SU-DHL-6 (cell line): ENCODE results near the gene ZAR1L.

Experiments used
- EZH2phosphoT487 ChIP-seq: fragments of 200-600 bp; sonication (generic), shearing (Covaris generic); conservative IDR thresholded peaks from 2 replicates; pipeline ENCODE4 v1.6.1; 2018; ENCODE audit warnings: mild to moderate bottlenecking, antibody characterized with exemption, low read length, moderate library complexity, mixed read lengths
- TF ChIP-seq, protein P1 (sequence below): fragments of 200-600 bp; sonication (generic); IDR thresholded peaks from one replicate; pipeline ENCODE4 v1.5.1; 2017; ENCODE audit warnings: antibody characterized with exemption, mild to moderate bottlenecking, low read length, moderate library complexity; ENCODE audit not compliant: insufficient read depth, poor library complexity, severe bottlenecking

DNA sequence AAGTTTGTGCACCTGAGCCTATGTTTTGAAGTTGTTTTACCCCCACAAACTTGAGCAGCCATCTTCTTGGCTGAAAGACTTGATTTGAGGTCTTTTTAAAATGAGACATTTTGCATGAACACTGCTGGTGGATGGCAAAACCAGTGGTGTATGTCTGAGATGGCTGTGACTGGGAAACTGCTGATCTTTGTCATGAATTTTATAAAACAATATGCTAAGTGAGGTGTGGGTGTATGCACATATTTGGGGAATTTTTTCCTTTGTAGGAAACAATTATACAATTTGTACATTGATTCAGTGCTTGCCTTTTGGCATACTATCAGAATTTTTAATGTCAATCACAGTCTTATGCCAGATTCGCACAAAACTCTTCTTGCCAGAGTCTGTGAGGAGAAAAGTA lies 52.5 kb downstream of the ZAR1L start:
- TF ChIP-seq, protein P1, sequence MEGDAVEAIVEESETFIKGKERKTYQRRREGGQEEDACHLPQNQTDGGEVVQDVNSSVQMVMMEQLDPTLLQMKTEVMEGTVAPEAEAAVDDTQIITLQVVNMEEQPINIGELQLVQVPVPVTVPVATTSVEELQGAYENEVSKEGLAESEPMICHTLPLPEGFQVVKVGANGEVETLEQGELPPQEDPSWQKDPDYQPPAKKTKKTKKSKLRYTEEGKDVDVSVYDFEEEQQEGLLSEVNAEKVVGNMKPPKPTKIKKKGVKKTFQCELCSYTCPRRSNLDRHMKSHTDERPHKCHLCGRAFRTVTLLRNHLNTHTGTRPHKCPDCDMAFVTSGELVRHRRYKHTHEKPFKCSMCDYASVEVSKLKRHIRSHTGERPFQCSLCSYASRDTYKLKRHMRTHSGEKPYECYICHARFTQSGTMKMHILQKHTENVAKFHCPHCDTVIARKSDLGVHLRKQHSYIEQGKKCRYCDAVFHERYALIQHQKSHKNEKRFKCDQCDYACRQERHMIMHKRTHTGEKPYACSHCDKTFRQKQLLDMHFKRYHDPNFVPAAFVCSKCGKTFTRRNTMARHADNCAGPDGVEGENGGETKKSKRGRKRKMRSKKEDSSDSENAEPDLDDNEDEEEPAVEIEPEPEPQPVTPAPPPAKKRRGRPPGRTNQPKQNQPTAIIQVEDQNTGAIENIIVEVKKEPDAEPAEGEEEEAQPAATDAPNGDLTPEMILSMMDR, result no peak
- no peak for TF ChIP-seq EZH2phosphoT487
